SK-N-SH (cell line): Measurements from ENCODE around the gene SYNGR2. TPM values are rescaled to one million over a fixed set of nuclear protein-coding genes. Genes with fewer than 3 reads are reported as not detected.

ENCODE experiments used
- CTCF ChIA-PET: fragments of 300-600, 350-600 bp; formaldehyde crosslinking; extraction: SDS; loops from one replicate; lab custom pipeline; 2021; lab: Yijun Ruan, JAX
- POLR2A ChIA-PET: fragments of 350-600 bp; sonication (Branson Sonifier 250); formaldehyde crosslinking; extraction: SDS; loops from one replicate; lab custom pipeline; 2020; ENCODE audit warnings: antibody characterized with exemption, inconsistent platforms; lab: Yijun Ruan, JAX
- DNase-seq: peaks from one replicate; pipeline ENCODE4 v3.0.0; 2012
- H2AFZ ChIP-seq: fragments of 200-600 bp; sonication (generic); 2 replicates; pipeline ENCODE4 v1.8.1; 2016; ENCODE audit warnings: antibody characterized with exemption, mild to moderate bottlenecking, low read depth
- H3F3A ChIP-seq: fragments of 200-600 bp; sonication (generic); replicated peaks from 2 replicates; pipeline ENCODE3; 2016; ENCODE audit warnings: antibody characterized with exemption, mild to moderate bottlenecking; ENCODE audit not compliant: insufficient read depth
- H3K27ac ChIP-seq, 2 experiments: fragments of 200-500 bp in 1 of 2; fragments of 200-600 bp in 1 of 2; sonication (Bioruptor generic) in 1 of 2; sonication (generic), shearing (Covaris generic) in 1 of 2; 2 replicates each; pipeline versions ENCODE4 v1.5.1 to v1.6.1; 2014 to 2016; ENCODE audit warnings: low read depth in 2 of 2, inconsistent platforms in 1 of 2, low read length in 1 of 2, mild to moderate bottlenecking in 1 of 2, mixed read lengths in 1 of 2
- H3K27me3 ChIP-seq: fragments of 200-600 bp; sonication (generic), shearing (Covaris generic); 2 replicates; pipeline ENCODE4 v1.6.1; 2016; ENCODE audit warnings: mixed run types; ENCODE audit not compliant: insufficient read depth
- H3K36me3 ChIP-seq, 2 experiments: fragments of 200-500 bp in 1 of 2; fragments of 200-600 bp in 1 of 2; sonication (Bioruptor generic) in 1 of 2; sonication (generic) in 1 of 2; replicated peaks in 1 of 2; 2 replicates each; pipeline versions ENCODE3 to v1.5.1; 2014 to 2016; ENCODE audit warnings: low read length in 1 of 2, mild to moderate bottlenecking in 1 of 2; ENCODE audit not compliant: insufficient read depth in 2 of 2, control insufficient read depth in 1 of 2
- H3K4me1 ChIP-seq, 2 experiments: fragments of 200-500 bp in 1 of 2; fragments of 200-600 bp in 1 of 2; sonication (Bioruptor generic) in 1 of 2; sonication (generic), shearing (Covaris generic) in 1 of 2; 2 replicates each; pipeline versions ENCODE4 v1.5.1 to v1.6.1; 2014 to 2016; ENCODE audit warnings: low read depth in 1 of 2, low read length in 1 of 2, mixed run types in 1 of 2; ENCODE audit not compliant: insufficient read depth in 2 of 2, control insufficient read depth in 1 of 2
- H3K4me2 ChIP-seq: fragments of 200-600 bp; sonication (generic), shearing (Covaris generic); 2 replicates; pipeline ENCODE4 v1.6.1; 2017; ENCODE audit warnings: mixed run types
- H3K4me3 ChIP-seq, 2 experiments: fragments of 200-500 bp in 1 of 2; fragments of 200-600 bp in 1 of 2; sonication (Bioruptor generic) in 1 of 2; sonication (generic), shearing (Covaris generic) in 1 of 2; 2 replicates each; pipeline versions ENCODE4 v1.5.1 to v1.8.1; 2014 to 2016; ENCODE audit warnings: low read depth in 2 of 2, inconsistent platforms in 1 of 2, low read length in 1 of 2, mild to moderate bottlenecking in 1 of 2, mixed read lengths in 1 of 2, moderate library complexity in 1 of 2
- H3K79me2 ChIP-seq: fragments of 200-600 bp; sonication (generic); 2 replicates; pipeline ENCODE4 v1.8.1; 2017; ENCODE audit warnings: mild to moderate bottlenecking; ENCODE audit not compliant: insufficient read depth
- H3K9ac ChIP-seq: fragments of 200-600 bp; sonication (generic); 2 replicates; pipeline ENCODE4 v1.6.1; 2017; ENCODE audit warnings: mixed run types
- H3K9me2 ChIP-seq: fragments of 200-600 bp; sonication (generic); 2 replicates; pipeline ENCODE4 v1.6.1; 2017; ENCODE audit warnings: mixed run types
- H3K9me3 ChIP-seq: fragments of 200-600 bp; sonication (generic); 2 replicates; pipeline ENCODE4 v1.6.1; 2017; ENCODE audit warnings: mixed run types, mild to moderate bottlenecking, moderate library complexity
- H4K20me1 ChIP-seq: fragments of 200-600 bp; sonication (generic); 2 replicates; pipeline ENCODE4 v1.6.1; 2017; ENCODE audit warnings: mild to moderate bottlenecking, mixed run types; ENCODE audit not compliant: insufficient read depth
- ELF1 ChIP-seq: IDR thresholded peaks from 2 replicates; pipeline ENCODE4 v1.4.0; 2012
- EP300 ChIP-seq, 2 experiments: IDR thresholded peaks; 2 replicates each; pipeline versions ENCODE4 v1.4.0 to v1.6.1; 2012; ENCODE audit warnings: borderline replicate concordance in 1 of 2, low read depth in 1 of 2, low read length in 1 of 2
- EZH2phosphoT487 ChIP-seq: fragments of 200-600 bp; sonication (generic); IDR thresholded peaks from 2 replicates; pipeline ENCODE4 v1.6.1; 2017; ENCODE audit warnings: low read depth, mixed run types, mild to moderate bottlenecking, antibody characterized with exemption, moderate library complexity, borderline replicate concordance
- FOSL2 ChIP-seq: IDR thresholded peaks from 2 replicates; pipeline ENCODE4 v1.4.0; 2012; ENCODE audit warnings: low read depth, mild to moderate bottlenecking, moderate library complexity, borderline replicate concordance
- GATA2 ChIP-seq: sonication (generic); formaldehyde crosslinking; IDR thresholded peaks from 2 replicates; pipeline ENCODE4 v1.5.0; 2020; ENCODE audit warnings: mild to moderate bottlenecking, missing genetic modification reagents
- MEF2A ChIP-seq: IDR thresholded peaks from 2 replicates; pipeline ENCODE4 v1.4.0; 2012; ENCODE audit warnings: low read depth, borderline replicate concordance
- MXI1 ChIP-seq: IDR thresholded peaks from 2 replicates; pipeline ENCODE4 v1.6.1; 2012; ENCODE audit warnings: mild to moderate bottlenecking, low read depth, low read length, improper control_type of control experiment
- NRF1 ChIP-seq: IDR thresholded peaks from 2 replicates; pipeline ENCODE4 v1.6.1; 2012; ENCODE audit warnings: low read depth, mild to moderate bottlenecking, low read length
- POLR2AphosphoS5 ChIP-seq: IDR thresholded peaks from 2 replicates; pipeline ENCODE4 v1.6.1; 2012; ENCODE audit warnings: low read depth, low read length
- RAD21 ChIP-seq: IDR thresholded peaks from 2 replicates; pipeline ENCODE4 v1.6.1; 2012; ENCODE audit warnings: mild to moderate bottlenecking, low read length
- RXRA ChIP-seq: IDR thresholded peaks from 2 replicates; pipeline ENCODE4 v1.4.0; 2012; ENCODE audit warnings: low read depth, mild to moderate bottlenecking, borderline replicate concordance
- SMC3 ChIP-seq: IDR thresholded peaks from 2 replicates; pipeline ENCODE4 v1.6.1; 2012; ENCODE audit warnings: low read depth, low read length, improper control_type of control experiment
- TAF1 ChIP-seq: IDR thresholded peaks from 2 replicates; pipeline ENCODE4 v1.6.1; 2012; ENCODE audit warnings: low read depth, mild to moderate bottlenecking, low read length, moderate library complexity, borderline replicate concordance
- TCF12 ChIP-seq: IDR thresholded peaks from 2 replicates; pipeline ENCODE4 v1.4.0; 2012
- TEAD4 ChIP-seq: IDR thresholded peaks from 2 replicates; pipeline ENCODE4 v1.4.0; 2012; ENCODE audit warnings: mild to moderate bottlenecking, borderline replicate concordance; ENCODE audit not compliant: insufficient read depth
- YY1 ChIP-seq: IDR thresholded peaks from 2 replicates; pipeline ENCODE4 v1.4.0; 2012; ENCODE audit warnings: low read depth, mild to moderate bottlenecking
- WGBS: methylation state at CpG from one replicate; pipeline ENCODE4 v1.1.6; 2017; ENCODE audit warnings: low lambda C conversion rate; 5-methylcytosine and 5-hydroxymethylcytosine counted together
- polyA plus RNA-seq, 3 experiments: library from polyadenylated mRNA; depleted of rRNA; stranded (reverse); fragments of >200 nt; gene quantifications; 2 replicates each; pipeline ENCODE4 v1.2.3, GENCODE V29; 2012
- TF ChIP-seq, protein P1 (sequence below): IDR thresholded peaks from 2 replicates; pipeline ENCODE4 v1.4.0; 2012; ENCODE audit warnings: low read depth
- TF ChIP-seq, protein P2 (sequence below): IDR thresholded peaks from 2 replicates; pipeline ENCODE4 v1.4.0; 2012; ENCODE audit warnings: low read depth, borderline replicate concordance
- TF ChIP-seq, protein P3 (sequence below): fragments of 150-350 bp; IDR thresholded peaks from 2 replicates; pipeline ENCODE4 v1.6.1; 2016; ENCODE audit warnings: mild to moderate bottlenecking, low read depth, low read length
- TF ChIP-seq, protein P4 (sequence below): IDR thresholded peaks from 2 replicates; pipeline ENCODE4 v1.6.1; 2012; ENCODE audit warnings: mild to moderate bottlenecking, low read depth, low read length, moderate library complexity

Gene SYNGR2
- polyA plus RNA-seq, 1 of the 3 experiments (the other 2 are of a cell fraction), result 181 TPM

DNA sequence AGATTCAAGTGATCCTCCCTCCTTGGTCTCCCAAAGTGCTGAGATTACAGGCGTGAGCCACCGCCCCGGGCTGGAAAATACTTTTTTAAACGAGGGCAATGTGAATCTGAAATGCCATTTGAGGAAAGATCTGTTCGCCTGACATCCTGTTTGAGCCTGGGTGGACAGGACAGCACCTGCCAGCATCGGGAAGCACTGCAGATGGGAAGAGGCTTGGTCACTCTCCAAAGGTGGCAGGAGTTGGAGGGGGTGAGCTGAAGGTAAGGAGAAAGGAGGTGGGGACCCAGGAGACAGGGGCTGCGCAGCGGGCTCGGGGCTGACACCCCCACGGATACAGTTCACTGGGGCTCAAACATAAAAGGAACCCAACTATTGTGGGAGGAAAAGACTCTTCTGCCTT, 41.7 kb downstream of the SYNGR2 start:
- no peak overlapping the region for H3K4me2 ChIP-seq
- POLR2A ChIA-PET, result interaction anchor here (0.7 kb wide), 1 partner anchor 33 kb away, joined by 3 read pairs; no protein-coding TSS in a partner anchor
- no peaks in the 10 kb centered on the region for H3K9me3 ChIP-seq
- H3K4me1 ChIP-seq, result peaks cover under 1 to 10% of the 10 kb centered on the region in 2 experiments; a peak in 2 of 4 replicates
- no peaks in the 10 kb centered on the region for H3K27me3 ChIP-seq
- TF ChIP-seq MEF2A (no peak), SMC3 (no peak), POLR2AphosphoS5 (no peak), TAF1 (no peak), EZH2phosphoT487 (no peak), GATA2 (CRISPR knock-in tag) (no peak), ELF1 (no peak), TCF12 (no peak), MXI1 (no peak), FOSL2 (no peak), YY1 (no peak)
- TF ChIP-seq, protein P1, sequence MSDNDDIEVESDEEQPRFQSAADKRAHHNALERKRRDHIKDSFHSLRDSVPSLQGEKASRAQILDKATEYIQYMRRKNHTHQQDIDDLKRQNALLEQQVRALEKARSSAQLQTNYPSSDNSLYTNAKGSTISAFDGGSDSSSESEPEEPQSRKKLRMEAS, result no peak
- no peak for DNase-seq
- no peak overlapping the region for H2AFZ ChIP-seq
- H3K9me2 ChIP-seq, result no peaks in the 10 kb centered on the region
- no peak overlapping the region for H3K27ac ChIP-seq
- no peaks in the 10 kb centered on the region for H3F3A ChIP-seq
- CTCF ChIA-PET, result interaction anchor here (4.4 kb wide), 1 partner anchor 40 kb away, joined by 18 read pairs; no protein-coding TSS in a partner anchor
- H3K9ac ChIP-seq, result no peak overlapping the region
- H3K79me2 ChIP-seq, result peaks cover 11% of the 10 kb centered on the region
- WGBS, result 76% methylated on average over 10 of the region's 10 CpGs
- no peaks in the 10 kb centered on the region for H3K36me3 ChIP-seq
- no peak overlapping the region for H3K4me3 ChIP-seq
- no peaks in the 10 kb centered on the region for H4K20me1 ChIP-seq

DNA sequence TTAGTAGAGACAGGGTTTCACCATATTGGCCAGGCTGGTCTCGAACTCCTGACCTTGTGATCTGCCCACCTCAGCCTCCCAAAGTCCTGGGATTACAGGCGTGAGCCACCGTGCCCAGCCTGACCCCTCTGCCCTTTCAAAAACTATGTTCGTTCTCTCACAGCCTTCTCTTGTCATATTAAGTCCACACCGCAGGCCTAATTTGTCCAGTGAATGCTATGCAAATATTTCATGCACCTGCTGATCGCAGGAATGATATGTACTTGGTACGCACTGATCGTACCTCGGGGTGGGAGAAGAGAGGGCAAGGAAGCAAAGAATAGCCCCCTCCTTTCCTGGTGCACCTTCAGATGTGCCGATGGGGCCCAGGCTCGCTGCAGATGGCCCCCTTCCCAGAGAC, 42.7 kb downstream of the SYNGR2 start:
- Histone ChIP-seq H3K9ac (no peak overlapping the region), H4K20me1 (no peaks in the 10 kb centered on the region), H2AFZ (no peak overlapping the region), H3F3A (no peaks in the 10 kb centered on the region), H3K36me3 (peaks cover 0 to 6% of the 10 kb centered on the region in 2 experiments), H3K27ac (no peak overlapping the region), H3K27me3 (no peaks in the 10 kb centered on the region), H3K4me2 (no peak overlapping the region), H3K4me1 (peaks cover 7 to 10% of the 10 kb centered on the region in 2 experiments; a peak in 2 of 4 replicates), H3K4me3 (no peak overlapping the region), H3K9me3 (no peaks in the 10 kb centered on the region), H3K9me2 (no peaks in the 10 kb centered on the region), H3K79me2 (peaks cover 20% of the 10 kb centered on the region)
- WGBS, result 73% methylated on average over 11 of the region's 11 CpGs
- DNase-seq, result no peak
- CTCF ChIA-PET, result interaction anchor here (4.4 kb wide), 1 partner anchor 40 kb away, joined by 18 read pairs; no protein-coding TSS in a partner anchor
- POLR2A ChIA-PET, result interaction anchor here (0.7 kb wide), 1 partner anchor 34 kb away, joined by 3 read pairs; no protein-coding TSS in a partner anchor
- no peak for TF ChIP-seq NRF1
- TF ChIP-seq, protein P2, sequence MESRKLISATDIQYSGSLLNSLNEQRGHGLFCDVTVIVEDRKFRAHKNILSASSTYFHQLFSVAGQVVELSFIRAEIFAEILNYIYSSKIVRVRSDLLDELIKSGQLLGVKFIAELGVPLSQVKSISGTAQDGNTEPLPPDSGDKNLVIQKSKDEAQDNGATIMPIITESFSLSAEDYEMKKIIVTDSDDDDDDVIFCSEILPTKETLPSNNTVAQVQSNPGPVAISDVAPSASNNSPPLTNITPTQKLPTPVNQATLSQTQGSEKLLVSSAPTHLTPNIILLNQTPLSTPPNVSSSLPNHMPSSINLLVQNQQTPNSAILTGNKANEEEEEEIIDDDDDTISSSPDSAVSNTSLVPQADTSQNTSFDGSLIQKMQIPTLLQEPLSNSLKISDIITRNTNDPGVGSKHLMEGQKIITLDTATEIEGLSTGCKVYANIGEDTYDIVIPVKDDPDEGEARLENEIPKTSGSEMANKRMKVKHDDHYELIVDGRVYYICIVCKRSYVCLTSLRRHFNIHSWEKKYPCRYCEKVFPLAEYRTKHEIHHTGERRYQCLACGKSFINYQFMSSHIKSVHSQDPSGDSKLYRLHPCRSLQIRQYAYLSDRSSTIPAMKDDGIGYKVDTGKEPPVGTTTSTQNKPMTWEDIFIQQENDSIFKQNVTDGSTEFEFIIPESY, result no peak
- no peak for TF ChIP-seq YY1
- no peak for TF ChIP-seq EP300 (IDR thresholded peaks at IDR 0.05; ENCODE audit: borderline replicate concordance in 1 of 2, low read depth in 1 of 2, low read length in 1 of 2)
- TF ChIP-seq MEF2A, result no peak
- TF ChIP-seq, protein P3, sequence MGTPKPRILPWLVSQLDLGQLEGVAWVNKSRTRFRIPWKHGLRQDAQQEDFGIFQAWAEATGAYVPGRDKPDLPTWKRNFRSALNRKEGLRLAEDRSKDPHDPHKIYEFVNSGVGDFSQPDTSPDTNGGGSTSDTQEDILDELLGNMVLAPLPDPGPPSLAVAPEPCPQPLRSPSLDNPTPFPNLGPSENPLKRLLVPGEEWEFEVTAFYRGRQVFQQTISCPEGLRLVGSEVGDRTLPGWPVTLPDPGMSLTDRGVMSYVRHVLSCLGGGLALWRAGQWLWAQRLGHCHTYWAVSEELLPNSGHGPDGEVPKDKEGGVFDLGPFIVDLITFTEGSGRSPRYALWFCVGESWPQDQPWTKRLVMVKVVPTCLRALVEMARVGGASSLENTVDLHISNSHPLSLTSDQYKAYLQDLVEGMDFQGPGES, result no peak
- no peak for TF ChIP-seq GATA2 (CRISPR knock-in tag)
- TF ChIP-seq MXI1, result no peak
- no peak for TF ChIP-seq TEAD4
- TF ChIP-seq, protein P4, sequence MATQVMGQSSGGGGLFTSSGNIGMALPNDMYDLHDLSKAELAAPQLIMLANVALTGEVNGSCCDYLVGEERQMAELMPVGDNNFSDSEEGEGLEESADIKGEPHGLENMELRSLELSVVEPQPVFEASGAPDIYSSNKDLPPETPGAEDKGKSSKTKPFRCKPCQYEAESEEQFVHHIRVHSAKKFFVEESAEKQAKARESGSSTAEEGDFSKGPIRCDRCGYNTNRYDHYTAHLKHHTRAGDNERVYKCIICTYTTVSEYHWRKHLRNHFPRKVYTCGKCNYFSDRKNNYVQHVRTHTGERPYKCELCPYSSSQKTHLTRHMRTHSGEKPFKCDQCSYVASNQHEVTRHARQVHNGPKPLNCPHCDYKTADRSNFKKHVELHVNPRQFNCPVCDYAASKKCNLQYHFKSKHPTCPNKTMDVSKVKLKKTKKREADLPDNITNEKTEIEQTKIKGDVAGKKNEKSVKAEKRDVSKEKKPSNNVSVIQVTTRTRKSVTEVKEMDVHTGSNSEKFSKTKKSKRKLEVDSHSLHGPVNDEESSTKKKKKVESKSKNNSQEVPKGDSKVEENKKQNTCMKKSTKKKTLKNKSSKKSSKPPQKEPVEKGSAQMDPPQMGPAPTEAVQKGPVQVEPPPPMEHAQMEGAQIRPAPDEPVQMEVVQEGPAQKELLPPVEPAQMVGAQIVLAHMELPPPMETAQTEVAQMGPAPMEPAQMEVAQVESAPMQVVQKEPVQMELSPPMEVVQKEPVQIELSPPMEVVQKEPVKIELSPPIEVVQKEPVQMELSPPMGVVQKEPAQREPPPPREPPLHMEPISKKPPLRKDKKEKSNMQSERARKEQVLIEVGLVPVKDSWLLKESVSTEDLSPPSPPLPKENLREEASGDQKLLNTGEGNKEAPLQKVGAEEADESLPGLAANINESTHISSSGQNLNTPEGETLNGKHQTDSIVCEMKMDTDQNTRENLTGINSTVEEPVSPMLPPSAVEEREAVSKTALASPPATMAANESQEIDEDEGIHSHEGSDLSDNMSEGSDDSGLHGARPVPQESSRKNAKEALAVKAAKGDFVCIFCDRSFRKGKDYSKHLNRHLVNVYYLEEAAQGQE, result no peak
- TF ChIP-seq RAD21, result no peak
- no peak for TF ChIP-seq POLR2AphosphoS5
- TF ChIP-seq RXRA, result no peak
